ENCODE results near the gene MPRIP. TPM values are rescaled to one million over a fixed set of nuclear protein-coding genes. Genes with fewer than 3 reads are reported as not detected.
"Not testable (repeated sequence)": the region's sequence is repeated elsewhere in the genome, so short reads cannot be mapped to it uniquely, and the experiment has no call there.

The MPRIP gene
- total and polyA plus RNA-seq, 3 experiments from 2014 or later, result 40.3 to 184 (median 174) TPM

DNA sequence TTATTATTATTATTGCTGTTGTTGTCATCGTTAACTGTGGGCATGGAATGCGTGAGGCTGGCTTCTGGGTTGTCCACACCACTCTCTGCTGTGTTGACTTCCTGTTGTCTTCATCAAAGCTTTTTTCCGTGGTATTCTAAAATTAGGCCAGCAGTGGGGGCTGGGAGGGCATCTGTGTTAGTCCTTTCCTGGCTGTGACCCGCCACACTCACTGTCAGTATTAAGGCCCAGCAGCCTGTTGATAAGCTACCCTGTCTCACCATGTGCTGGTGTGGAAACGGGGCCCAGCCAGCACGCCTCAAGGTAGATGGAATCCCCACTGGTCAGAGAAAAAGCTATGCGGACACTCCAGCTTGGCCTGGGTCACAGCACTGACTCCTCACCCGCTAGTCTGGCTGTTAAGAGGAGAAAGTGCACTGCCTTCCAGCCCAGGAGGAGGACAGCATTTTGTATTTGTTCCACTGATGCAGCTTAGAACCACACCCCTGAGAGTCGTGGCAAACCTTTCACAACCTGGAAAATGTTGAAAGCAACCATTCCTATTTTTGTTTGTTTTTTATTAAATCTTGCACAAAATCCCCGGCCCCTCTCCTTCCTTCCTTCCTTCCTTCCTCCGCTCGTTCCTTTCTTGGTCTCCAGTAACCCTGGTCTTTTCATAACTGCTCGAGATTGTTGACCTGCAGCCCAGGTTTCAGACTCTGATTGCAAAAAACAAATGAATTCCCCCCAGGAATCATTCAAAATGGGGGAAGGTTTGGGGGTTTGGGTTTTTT lies 142.9 kb downstream of the MPRIP start:
- H3K9me3 ChIP-seq (ENCODE audit: low read length); H3K27me3 Mint-ChIP-seq; H3K36me3 ChIP-seq (ENCODE audit: insufficient read depth, low read length); POLR2A ChIA-PET; H3K27me3 ChIP-seq (ENCODE audit: insufficient read depth, low read length, poor library complexity, severe bottlenecking); H3K9me3 Mint-ChIP-seq; DNase-seq; H3K4me3 ChIP-seq (ENCODE audit: low read length); H3K27ac ChIP-seq (ENCODE audit: low read depth, low read length): not testable (repeated sequence)
- Mint-ChIP-seq H3K4me3 (peak overlapping the region; percentile 42 to 69 (median 53)), H3K4me1 (peaks cover 58 to 70% (median 63%) of the 10 kb centered on the region in 3 donors), H3K27ac (peak overlapping the region; percentile 77 to 97 (median 87)), H3K36me3 (peaks cover 7 to 75% (median 19%) of the 10 kb centered on the region in 3 donors)
- CTCF ChIA-PET, result interaction anchor here (1.0 to 2.0 kb wide), 2 partner anchors 12 to 20 kb away, joined by 3 to 6 read pairs; no protein-coding TSS in a partner anchor
- H3K4me1 ChIP-seq (ENCODE audit: insufficient read depth, low read length), result peaks cover 72% of the 10 kb centered on the region

GRCh38 chr17:17186051-17186450 lies 143.8 kb downstream of the MPRIP start:
- H3K4me1 Mint-ChIP-seq, result peaks cover 50 to 62% (median 54%) of the 10 kb centered on the region in 3 donors
- H3K9me3 Mint-ChIP-seq, result no peaks in the 10 kb centered on the region
- Histone ChIP-seq H3K27ac (ENCODE audit: low read depth, low read length) (no peak overlapping the region), H3K4me3 (ENCODE audit: low read length) (no peak overlapping the region), H3K9me3 (ENCODE audit: low read length) (no peaks in the 10 kb centered on the region), H3K4me1 (ENCODE audit: insufficient read depth, low read length) (peaks cover 64% of the 10 kb centered on the region), H3K27me3 (ENCODE audit: insufficient read depth, low read length, poor library complexity, severe bottlenecking) (no peaks in the 10 kb centered on the region), H3K36me3 (ENCODE audit: insufficient read depth, low read length) (no peaks in the 10 kb centered on the region)
- peaks cover 0 to 73% (median 13%) of the 10 kb centered on the region in 3 donors for H3K36me3 Mint-ChIP-seq
- POLR2A ChIA-PET, result interaction anchor here (0.6 kb wide), 1 partner anchor 51 kb away, joined by 5 read pairs; the partner anchor contains the start of gene FLCN
- peak overlapping the region; percentile 78 to 97 (median 88) for H3K27ac Mint-ChIP-seq
- peak overlapping the region in 6 of 7 donors; percentile 3 to 69 (median 58) for H3K4me3 Mint-ChIP-seq
- CTCF ChIA-PET, result interaction anchor here (0.8 kb wide), 1 partner anchor 81 kb away, joined by 3 read pairs; no protein-coding TSS in a partner anchor
- no peak for DNase-seq
- no peaks in the 10 kb centered on the region for H3K27me3 Mint-ChIP-seq

DNA sequence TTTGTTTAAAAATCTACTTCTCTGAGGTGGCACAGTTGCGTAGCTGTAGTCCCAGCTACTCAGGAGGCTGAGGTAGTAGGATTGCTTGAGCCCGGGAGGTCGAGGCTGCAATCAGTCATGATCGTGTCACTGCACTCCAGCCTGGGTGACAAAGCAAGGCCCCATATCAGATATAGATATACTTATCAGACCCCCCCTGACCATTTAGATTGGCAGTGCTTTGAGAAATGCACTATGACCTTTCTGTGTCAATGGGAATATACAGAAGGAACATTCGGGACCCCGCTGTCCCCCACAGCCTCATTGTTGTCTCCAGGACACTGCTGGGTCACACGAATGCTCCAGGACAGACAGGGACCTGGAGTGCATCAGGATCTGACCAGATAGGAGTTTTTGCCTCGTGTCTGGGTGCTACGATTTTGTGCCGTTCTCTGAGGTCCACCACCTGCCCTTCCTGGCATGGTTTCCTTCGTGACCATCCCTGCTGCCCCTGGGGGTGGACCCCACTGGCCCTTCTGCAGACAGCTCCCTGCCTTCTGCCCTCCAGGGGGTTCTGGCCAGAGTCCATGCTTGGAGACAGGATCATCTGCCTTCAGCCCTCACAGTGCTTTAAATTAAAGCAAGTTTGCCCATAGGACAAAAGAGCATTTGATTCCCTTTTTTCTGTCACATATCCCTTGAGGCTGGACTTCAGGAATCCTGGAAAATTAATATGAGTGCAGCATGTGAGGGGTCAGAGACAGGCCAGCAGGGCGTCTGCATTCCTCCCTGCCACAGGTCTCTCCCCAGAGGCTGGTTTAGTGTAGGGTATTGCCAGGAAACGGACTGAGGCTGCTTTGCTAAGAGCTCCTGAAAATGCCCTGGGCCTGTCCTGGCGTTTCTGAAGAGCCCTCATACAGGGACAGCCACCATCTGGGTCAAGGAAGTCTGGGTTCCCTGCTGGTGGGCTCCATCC lies 144.6 kb downstream of the MPRIP start:
- Mint-ChIP-seq H3K27me3 (no peaks in the 10 kb centered on the region), H3K4me1 (peaks cover 43 to 54% (median 46%) of the 10 kb centered on the region in 3 donors), H3K27ac (peak overlapping the region; percentile 56 to 97 (median 88)), H3K36me3 (peaks cover 0 to 66% (median 12%) of the 10 kb centered on the region in 3 donors), H3K9me3 (no peaks in the 10 kb centered on the region), H3K4me3 (peak overlapping the region in 2 of 7 donors; percentile 39 to 67)
- Histone ChIP-seq H3K27me3 (ENCODE audit: insufficient read depth, low read length, poor library complexity, severe bottlenecking) (no peaks in the 10 kb centered on the region), H3K9me3 (ENCODE audit: low read length) (no peaks in the 10 kb centered on the region), H3K27ac (ENCODE audit: low read depth, low read length) (no peak overlapping the region), H3K36me3 (ENCODE audit: insufficient read depth, low read length) (no peaks in the 10 kb centered on the region), H3K4me3 (ENCODE audit: low read length) (no peak overlapping the region), H3K4me1 (ENCODE audit: insufficient read depth, low read length) (peaks cover 56% of the 10 kb centered on the region)
- POLR2A ChIA-PET, result no interaction called here
- no peak for DNase-seq
- CTCF ChIA-PET, result interaction anchor here (0.6 to 2.6 kb wide), 4 partner anchors 9 to 80 kb away, joined by 3 to 12 read pairs (median 4); no protein-coding TSS in a partner anchor

- Mint-ChIP-seq H3K4me3 (no peak overlapping the region), H3K9me3 (no peaks in the 10 kb centered on the region), H3K27me3 (no peaks in the 10 kb centered on the region), H3K4me1 (peaks cover 35 to 38% (median 37%) of the 10 kb centered on the region in 3 donors), H3K27ac (peak overlapping the region in 3 of 8 donors; percentile 20 to 97 (median 83)), H3K36me3 (peaks cover 0 to 61% (median 8%) of the 10 kb centered on the region in 3 donors)
- no peaks in the 10 kb centered on the region for H3K9me3 ChIP-seq (ENCODE audit: low read length)
- no peak for DNase-seq
- ChIA-PET POLR2A (no interaction called here), CTCF (interaction anchor here (1.5 to 2.6 kb wide), 2 partner anchors 8 to 12 kb away, joined by 4 to 12 read pairs; no protein-coding TSS in a partner anchor)
- no peaks in the 10 kb centered on the region for H3K36me3 ChIP-seq (ENCODE audit: insufficient read depth, low read length)
- H3K4me1 ChIP-seq (ENCODE audit: insufficient read depth, low read length), result peaks cover 38% of the 10 kb centered on the region
- no peak overlapping the region for H3K27ac ChIP-seq (ENCODE audit: low read depth, low read length)
- H3K4me3 ChIP-seq (ENCODE audit: low read length), result no peak overlapping the region
- no peaks in the 10 kb centered on the region for H3K27me3 ChIP-seq (ENCODE audit: insufficient read depth, low read length, poor library complexity, severe bottlenecking)
Observed at GRCh38 chr17:17188586-17188985, 146.3 kb downstream of the MPRIP start.

DNA sequence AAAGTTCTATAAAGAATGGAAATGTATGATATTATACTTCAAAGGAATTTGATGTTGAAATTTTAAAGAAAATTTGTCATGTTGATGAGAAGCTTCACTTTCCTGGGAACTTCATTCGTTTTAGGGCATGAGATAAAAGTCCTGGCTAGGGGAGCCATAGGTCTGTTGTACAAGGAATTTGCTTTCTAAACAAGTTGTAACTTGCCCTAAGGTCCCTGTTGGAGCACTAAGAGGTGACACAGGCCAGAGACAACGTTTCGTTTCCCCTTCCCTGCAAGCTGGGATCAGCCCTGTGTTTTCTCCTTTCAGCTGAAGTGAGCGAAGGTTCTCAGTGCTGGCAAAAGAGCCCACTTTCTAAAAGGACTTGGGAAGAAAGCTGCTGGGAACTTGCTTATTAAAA lies 147.3 kb downstream of the MPRIP start:
- Mint-ChIP-seq H3K4me1 (peaks cover 27 to 28% (median 27%) of the 10 kb centered on the region in 3 donors), H3K36me3 (peaks cover 0 to 52% (median 8%) of the 10 kb centered on the region in 3 donors), H3K9me3 (no peaks in the 10 kb centered on the region), H3K27me3 (no peaks in the 10 kb centered on the region), H3K27ac (peak overlapping the region in 2 of 8 donors; percentile 21 to 46), H3K4me3 (no peak overlapping the region)
- CTCF ChIA-PET, result interaction anchor here (2.6 kb wide), 1 partner anchor 11 kb away, joined by 12 read pairs; no protein-coding TSS in a partner anchor
- DNase-seq, result no peak
- Histone ChIP-seq H3K4me3 (ENCODE audit: low read length) (no peak overlapping the region), H3K9me3 (ENCODE audit: low read length) (no peaks in the 10 kb centered on the region), H3K4me1 (ENCODE audit: insufficient read depth, low read length) (peaks cover 28% of the 10 kb centered on the region), H3K27ac (ENCODE audit: low read depth, low read length) (no peak overlapping the region), H3K36me3 (ENCODE audit: insufficient read depth, low read length) (no peaks in the 10 kb centered on the region), H3K27me3 (ENCODE audit: insufficient read depth, low read length, poor library complexity, severe bottlenecking) (no peaks in the 10 kb centered on the region)
- POLR2A ChIA-PET, result no interaction called here

GRCh38 chr17:17190188-17190587 lies 147.9 kb downstream of the MPRIP start:
- ChIA-PET POLR2A (no interaction called here), CTCF (interaction anchor here (0.9 to 1.1 kb wide), 2 partner anchors 69 to 123 kb away, joined by 3 read pairs; no protein-coding TSS in a partner anchor)
- H3K27me3 ChIP-seq (ENCODE audit: insufficient read depth, low read length, poor library complexity, severe bottlenecking), result no peaks in the 10 kb centered on the region
- peak overlapping the region in 3 of 8 donors; percentile 17 to 21 (median 21) for H3K27ac Mint-ChIP-seq
- H3K9me3 Mint-ChIP-seq, result no peaks in the 10 kb centered on the region
- H3K36me3 Mint-ChIP-seq, result peaks cover 0 to 47% (median 8%) of the 10 kb centered on the region in 3 donors
- H3K27me3 Mint-ChIP-seq, result no peaks in the 10 kb centered on the region
- H3K4me1 ChIP-seq (ENCODE audit: insufficient read depth, low read length), result peaks cover 22% of the 10 kb centered on the region
- no peak overlapping the region for H3K27ac ChIP-seq (ENCODE audit: low read depth, low read length)
- no peak for DNase-seq
- H3K4me1 Mint-ChIP-seq, result peaks cover 20 to 22% (median 21%) of the 10 kb centered on the region in 3 donors
- H3K9me3 ChIP-seq (ENCODE audit: low read length), result no peaks in the 10 kb centered on the region
- no peak overlapping the region for H3K4me3 ChIP-seq (ENCODE audit: low read length)
- no peaks in the 10 kb centered on the region for H3K36me3 ChIP-seq (ENCODE audit: insufficient read depth, low read length)
- H3K4me3 Mint-ChIP-seq, result no peak overlapping the region

DNA sequence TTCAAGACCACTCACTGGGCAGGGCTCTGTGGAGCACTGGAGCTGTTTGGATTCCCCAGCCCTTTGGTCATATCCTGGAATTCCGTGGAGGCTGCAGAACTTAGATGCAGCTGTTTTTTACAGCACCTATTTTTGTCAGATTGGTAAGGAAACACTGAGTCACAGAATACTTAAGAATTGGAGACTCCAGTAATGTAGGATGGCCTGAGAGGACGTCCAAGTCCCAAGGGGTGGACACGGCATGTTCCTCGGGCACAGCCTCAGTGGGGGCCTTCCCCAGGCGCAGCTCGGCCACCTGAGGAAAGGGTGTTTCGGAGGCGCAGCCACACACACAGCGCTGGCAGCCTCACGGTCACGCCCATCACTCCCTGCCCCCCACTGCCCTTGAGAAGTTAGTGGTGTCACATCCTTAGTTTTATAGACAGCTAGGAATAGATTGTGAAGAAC lies 149.1 kb downstream of the MPRIP start:
- Histone ChIP-seq H3K27ac (ENCODE audit: low read depth, low read length) (no peak overlapping the region), H3K36me3 (ENCODE audit: insufficient read depth, low read length) (no peaks in the 10 kb centered on the region), H3K27me3 (ENCODE audit: insufficient read depth, low read length, poor library complexity, severe bottlenecking) (no peaks in the 10 kb centered on the region), H3K4me3 (ENCODE audit: low read length) (no peak overlapping the region), H3K9me3 (ENCODE audit: low read length) (no peaks in the 10 kb centered on the region), H3K4me1 (ENCODE audit: insufficient read depth, low read length) (peaks cover 10% of the 10 kb centered on the region)
- DNase-seq, result no peak
- peaks cover 9 to 10% (median 9%) of the 10 kb centered on the region in 3 donors for H3K4me1 Mint-ChIP-seq
- no peaks in the 10 kb centered on the region for H3K9me3 Mint-ChIP-seq
- POLR2A ChIA-PET, result interaction anchor here (0.6 kb wide), 1 partner anchor 748 kb away, joined by 3 read pairs; no protein-coding TSS in a partner anchor
- no peak overlapping the region for H3K4me3 Mint-ChIP-seq
- H3K27ac Mint-ChIP-seq, result peak overlapping the region in 2 of 8 donors; percentile 58 to 84
- peaks cover 0 to 37% (median 4%) of the 10 kb centered on the region in 3 donors for H3K36me3 Mint-ChIP-seq
- CTCF ChIA-PET, result no interaction called here
- H3K27me3 Mint-ChIP-seq, result no peaks in the 10 kb centered on the region

Measured in CD8-positive, alpha-beta memory T cell (primary cell).